A549 treated with AZD9567 at 1 μM for 4 hours (cell line): Measurements from ENCODE around the gene U2AF1. TPM values are rescaled to one million over a fixed set of nuclear protein-coding genes. Genes with fewer than 3 reads are reported as not detected.

Experiments used
- total RNA-seq: library from RNA; stranded (reverse); fragments of 200-300 nt; extraction: Qiagen RNA extraction; gene quantifications from 5 replicates; pipeline ENCODE4 v1.2.3, GENCODE V29; 2022; ENCODE audit not compliant: insufficient read depth

The U2AF1 gene, protein sequence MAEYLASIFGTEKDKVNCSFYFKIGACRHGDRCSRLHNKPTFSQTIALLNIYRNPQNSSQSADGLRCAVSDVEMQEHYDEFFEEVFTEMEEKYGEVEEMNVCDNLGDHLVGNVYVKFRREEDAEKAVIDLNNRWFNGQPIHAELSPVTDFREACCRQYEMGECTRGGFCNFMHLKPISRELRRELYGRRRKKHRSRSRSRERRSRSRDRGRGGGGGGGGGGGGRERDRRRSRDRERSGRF
- total RNA-seq = 52.7 to 69.5 TPM (median 57.6 TPM) in 5 replicates

GRCh38 chr21:43106965-43107793, at the start of gene U2AF1:
Gene U2AF1, minus strand, starts transcription at chr21:43107570. Its CDS starts 76 bp downstream, at chr21:43107494.

GRCh38 chr21:43075170-43076022, 32.0 kb downstream of the U2AF1 start, which contains the start of gene CBS:
Gene CBS, minus strand, starts transcription at chr21:43075835. Its CDS starts 3,642 bp downstream, at chr21:43072193.

Other genes with a start within 250 kb of the U2AF1 start
- 19.4 to 31.1 TPM (median 29.5 TPM) in 5 replicates for gene WDR4, start 228.0 kb downstream of the U2AF1 start, total RNA-seq
- 20.7 to 24.5 TPM (median 22.2 TPM) in 5 replicates for gene NDUFV3, start 214.3 kb downstream of the U2AF1 start, total RNA-seq
- gene ERVH48-1, start 181.9 kb downstream of the U2AF1 start, total RNA-seq = not detected in 5 replicates
- gene PKNOX1, start 133.0 kb downstream of the U2AF1 start, total RNA-seq = 5.2 to 10.0 TPM (median 6.0 TPM) in 5 replicates
- 8.6 to 13.7 TPM (median 11.5 TPM) in 5 replicates for gene CBS, start 31.7 kb downstream of the U2AF1 start, total RNA-seq
- not detected in 5 replicates for gene CRYAA, start 61.4 kb upstream of the U2AF1 start, total RNA-seq